Endometrial microvascular endothelial cells (primary cell): ENCODE results near the gene PLCH1. TPM values are rescaled to one million over a fixed set of nuclear protein-coding genes. Genes with fewer than 3 reads are reported as not detected.

Experiments used
- in situ Hi-C: cut with HindIII; loops from 2 replicates; pipeline ENCODE4 v1.10.0; 2017; ENCODE audit warnings: low sequenced_read_pairs, low pct_unique_long_range_greater_than_20kb; ENCODE audit errors: inconsistent ontology term
- total RNA-seq: library from RNA; depleted of rRNA; stranded (reverse); fragments of >200 nt; gene quantifications from one replicate; pipeline ENCODE4 v1.2.3, GENCODE V29; 2015; ENCODE audit errors: inconsistent ontology term

The PLCH1 gene
- total RNA-seq, 1 donor from 2014 or later, result not detected

GRCh38 chr3:155587581-155587980 lies 157.3 kb downstream of the PLCH1 start:
- in situ Hi-C loops, result no loop called here

GRCh38 chr3:155585384-155585783 lies 159.5 kb downstream of the PLCH1 start:
- in situ Hi-C loops, result no loop called here

GRCh38 chr3:155581579-155581978 lies 163.3 kb downstream of the PLCH1 start:
- in situ Hi-C loops, result no loop called here

- in situ Hi-C loops, result no loop called here
These were observed 172.8 kb downstream of the PLCH1 start for GRCh38 chr3:155572085-155572484.

GRCh38 chr3:155568295-155568694 lies 176.6 kb downstream of the PLCH1 start:
- in situ Hi-C loops, result no loop called here

GRCh38 chr3:155560594-155560993 lies 184.3 kb downstream of the PLCH1 start:
- in situ Hi-C loops, result no loop called here

DNA sequence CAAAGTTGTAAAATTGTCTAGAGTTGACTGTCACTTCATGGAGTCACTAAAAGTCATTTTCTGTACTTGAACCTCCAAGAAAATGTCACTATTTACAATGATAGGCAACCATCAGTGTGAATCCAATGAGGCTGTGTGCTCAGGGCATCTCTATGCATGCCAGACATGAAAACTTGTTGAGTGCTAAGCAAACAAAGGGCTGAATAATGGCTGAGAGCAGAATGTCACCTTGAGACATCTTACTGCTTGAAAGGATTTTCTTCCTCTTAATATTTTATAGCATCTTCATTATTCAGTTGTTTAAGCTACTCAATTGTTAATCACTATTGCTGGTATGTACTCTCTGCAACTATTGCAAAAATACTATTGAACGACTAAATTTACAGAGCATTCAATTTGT lies 184.7 kb downstream of the PLCH1 start:
- in situ Hi-C loops, result no loop called here

GRCh38 chr3:155556531-155556930 lies 188.3 kb downstream of the PLCH1 start:
- in situ Hi-C loops, result no loop called here

- in situ Hi-C loops, result no loop called here
These were observed 189.3 kb downstream of the PLCH1 start for GRCh38 chr3:155555479-155556060.

GRCh38 chr3:155554777-155555451 lies 190.0 kb downstream of the PLCH1 start:
- in situ Hi-C loops, result no loop called here

DNA sequence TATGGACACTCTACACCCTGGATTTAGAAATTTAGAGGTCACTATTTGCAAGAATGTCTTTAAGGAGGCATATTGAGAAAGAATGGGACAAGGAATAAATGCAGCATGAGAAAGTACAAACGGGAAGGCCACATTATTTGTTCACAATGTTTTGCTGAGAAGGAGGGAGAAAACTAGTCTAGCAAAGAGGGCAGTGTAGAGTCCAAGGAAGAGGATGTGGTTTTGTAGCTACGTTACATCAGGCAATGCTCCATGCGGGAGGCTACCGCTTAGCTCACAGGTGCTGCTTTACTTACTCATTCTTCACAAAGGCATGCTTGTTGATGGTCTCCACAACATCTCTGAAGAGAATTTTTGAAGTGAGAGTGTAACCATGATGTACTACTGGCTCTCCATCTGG lies 191.1 kb downstream of the PLCH1 start:
- in situ Hi-C loops, result no loop called here

- in situ Hi-C loops, result no loop called here
These were observed 191.5 kb downstream of the PLCH1 start for GRCh38 chr3:155553326-155553725.

GRCh38 chr3:155550391-155550790 lies 194.5 kb downstream of the PLCH1 start:
- in situ Hi-C loops, result no loop called here

DNA sequence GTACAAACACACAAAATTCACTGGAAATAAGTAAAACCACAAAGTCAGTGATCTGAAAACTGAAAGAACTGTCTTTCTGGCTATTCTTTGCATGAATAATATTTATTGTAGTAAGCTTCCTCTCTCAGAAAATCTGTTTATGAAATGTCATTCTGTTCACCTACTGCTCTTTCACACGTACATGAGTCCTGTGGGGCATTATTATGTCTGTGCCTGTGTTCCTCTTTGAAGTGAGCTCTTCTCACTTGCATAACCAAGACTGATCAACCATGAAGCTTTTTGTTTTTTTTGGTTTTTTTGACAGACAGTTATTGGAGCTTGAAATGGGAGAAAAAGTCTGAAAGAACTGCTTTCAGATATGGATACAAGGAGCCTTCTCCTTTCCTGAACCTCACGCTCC lies 195.8 kb downstream of the PLCH1 start:
- in situ Hi-C loops, result no loop called here

GRCh38 chr3:155548195-155548594 lies 196.7 kb downstream of the PLCH1 start:
- in situ Hi-C loops, result no loop called here

GRCh38 chr3:155535098-155535497 lies 209.8 kb downstream of the PLCH1 start:
- in situ Hi-C loops, result no loop called here

DNA sequence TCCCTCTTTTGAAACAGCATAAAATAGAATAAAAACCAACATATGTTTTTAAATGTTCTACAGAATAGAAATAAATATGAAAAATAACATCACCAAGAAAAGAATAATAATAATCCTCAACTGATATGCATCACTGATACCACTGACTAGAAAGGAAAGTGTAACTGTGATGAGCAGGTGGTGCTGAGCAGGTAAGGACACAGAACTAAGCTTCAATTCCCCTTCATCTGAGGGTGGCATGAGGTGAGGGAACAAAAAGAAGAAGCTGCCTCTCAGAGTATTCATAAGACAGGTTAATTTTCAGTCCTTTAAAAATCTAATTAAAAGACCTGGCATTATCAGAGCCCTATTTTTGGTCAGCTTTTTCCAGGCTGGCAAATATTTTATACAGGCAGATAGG lies 216.3 kb downstream of the PLCH1 start:
- in situ Hi-C loops, result no loop called here

DNA sequence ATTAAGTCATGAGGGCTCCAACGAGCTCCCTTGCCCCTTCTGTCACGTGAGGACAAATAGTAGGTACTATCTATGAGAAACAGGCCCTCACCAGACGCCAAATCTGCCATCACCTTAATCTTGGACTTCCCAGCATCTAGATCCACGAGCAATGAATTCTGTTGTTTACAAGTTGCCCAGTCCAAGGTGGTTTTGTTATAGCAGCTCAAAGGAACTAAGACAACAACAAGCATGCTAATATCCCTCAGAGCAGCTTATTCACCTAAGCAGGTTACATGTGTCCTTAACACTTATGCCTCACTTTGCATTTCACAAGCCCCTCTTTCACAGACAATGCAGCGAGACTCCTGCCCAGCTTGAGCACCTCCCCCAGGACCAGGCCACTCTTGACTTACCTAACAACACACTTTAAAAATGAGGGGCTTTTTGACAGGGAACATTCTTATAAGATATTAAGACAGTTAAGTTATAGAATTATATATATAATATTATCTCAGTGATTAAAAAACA lies 219.5 kb downstream of the PLCH1 start:
- in situ Hi-C loops, result no loop called here

DNA sequence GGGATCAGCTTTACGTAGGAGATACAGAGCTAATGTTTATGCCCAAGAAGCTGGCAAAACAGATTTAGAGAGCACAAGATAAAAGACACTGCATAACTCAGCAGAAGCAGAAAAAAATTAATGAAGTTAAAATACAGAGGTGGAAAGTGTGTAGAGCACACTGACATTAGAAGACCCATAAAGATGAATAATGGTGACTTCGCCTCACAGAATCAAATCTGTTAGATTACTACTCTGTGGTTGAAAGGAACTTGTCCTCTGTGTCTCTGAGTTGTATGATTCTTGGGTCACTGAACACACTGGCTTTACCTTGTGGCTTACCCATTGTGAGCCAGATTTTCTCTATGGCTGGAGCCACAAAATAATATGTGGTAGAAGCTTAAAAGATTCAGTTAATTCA lies 224.4 kb downstream of the PLCH1 start:
- in situ Hi-C loops, result no loop called here

- in situ Hi-C loops, result no loop called here
These were observed 225.8 kb downstream of the PLCH1 start for GRCh38 chr3:155519078-155519477.

- in situ Hi-C loops, result no loop called here
These were observed 227.0 kb downstream of the PLCH1 start for GRCh38 chr3:155517903-155518302.
